A549 (cell line): ENCODE data around the gene TMEM61.

Experiments used
- BHLHE40 ChIP-seq: IDR thresholded peaks from 2 replicates; pipeline ENCODE4 v1.6.1; 2012; ENCODE audit warnings: low read depth, low read length, inconsistent platforms
- CEBPB ChIP-seq, 2 experiments: fragments of >200 bp in 1 of 2; sonication (Bioruptor Twin) in 1 of 2; formaldehyde crosslinking in 1 of 2; IDR thresholded peaks; 2 replicates each; pipeline ENCODE4 v1.6.1; 2012 to 2016
- KDM1A ChIP-seq: fragments of 200-600 bp; sonication (generic); IDR thresholded peaks from 2 replicates; pipeline ENCODE4 v1.6.1; 2016; ENCODE audit warnings: low read depth, mild to moderate bottlenecking
- MYC ChIP-seq: IDR thresholded peaks from 2 replicates; pipeline ENCODE4 v1.6.1; 2012; ENCODE audit warnings: mild to moderate bottlenecking, inconsistent platforms, low read length, improper control_type of control experiment, borderline replicate concordance
- POLR2A ChIP-seq: IDR thresholded peaks from 2 replicates; pipeline ENCODE4 v1.6.1; 2012; ENCODE audit warnings: mild to moderate bottlenecking, low read length
- SREBF2 ChIP-seq: fragments of 450-650 bp; IDR thresholded peaks from 2 replicates; pipeline ENCODE4 v1.6.1; 2014; ENCODE audit warnings: mild to moderate bottlenecking, moderate library complexity
- ZC3H11A ChIP-seq: fragments of 450-650 bp; IDR thresholded peaks from 2 replicates; pipeline ENCODE4 v1.6.1; 2014; ENCODE audit warnings: antibody characterized with exemption, mild to moderate bottlenecking
- TF ChIP-seq, protein P1 (sequence below): fragments of >200 bp; sonication (Bioruptor Twin); formaldehyde crosslinking; IDR thresholded peaks from 3 replicates; pipeline ENCODE4 v1.5.1; 2016

DNA sequence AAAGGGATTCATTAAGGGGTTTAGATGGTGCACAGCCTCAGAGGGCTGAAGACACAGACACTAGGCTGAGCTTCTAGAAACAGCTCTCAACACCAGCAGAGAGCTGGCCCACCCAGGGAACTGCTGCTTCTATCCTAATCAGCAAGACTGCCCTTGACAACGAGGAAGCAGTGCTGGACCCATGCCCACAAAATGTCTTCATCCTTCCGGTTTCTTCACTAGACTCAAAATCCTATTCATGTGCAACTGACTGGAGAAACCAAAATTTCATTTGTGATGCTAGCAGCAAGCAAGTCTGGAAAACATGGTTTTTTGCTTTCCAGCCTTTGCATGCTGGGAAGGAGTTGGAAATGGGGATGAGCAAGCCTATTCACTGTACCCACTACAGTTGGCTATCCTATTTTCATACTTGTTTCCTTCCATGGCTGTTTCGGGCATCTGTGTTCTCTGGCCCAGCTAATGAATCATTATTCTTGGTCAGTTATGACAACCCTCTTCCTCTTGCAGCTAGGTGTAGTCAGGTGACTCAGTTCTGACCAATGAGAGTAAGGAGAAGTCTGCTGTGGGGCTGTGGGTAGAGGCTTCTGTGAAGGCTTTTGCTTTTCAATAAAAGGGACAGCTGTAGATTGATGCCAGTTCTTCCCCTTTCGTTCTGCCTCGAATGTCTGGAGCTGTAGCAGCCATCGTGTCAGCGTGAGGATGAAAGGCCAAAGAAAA, 14.6 kb upstream of the TMEM61 start:
- no peak for TF ChIP-seq KDM1A
- no peak for TF ChIP-seq POLR2A
- TF ChIP-seq MYC = no peak
- TF ChIP-seq, protein P1, sequence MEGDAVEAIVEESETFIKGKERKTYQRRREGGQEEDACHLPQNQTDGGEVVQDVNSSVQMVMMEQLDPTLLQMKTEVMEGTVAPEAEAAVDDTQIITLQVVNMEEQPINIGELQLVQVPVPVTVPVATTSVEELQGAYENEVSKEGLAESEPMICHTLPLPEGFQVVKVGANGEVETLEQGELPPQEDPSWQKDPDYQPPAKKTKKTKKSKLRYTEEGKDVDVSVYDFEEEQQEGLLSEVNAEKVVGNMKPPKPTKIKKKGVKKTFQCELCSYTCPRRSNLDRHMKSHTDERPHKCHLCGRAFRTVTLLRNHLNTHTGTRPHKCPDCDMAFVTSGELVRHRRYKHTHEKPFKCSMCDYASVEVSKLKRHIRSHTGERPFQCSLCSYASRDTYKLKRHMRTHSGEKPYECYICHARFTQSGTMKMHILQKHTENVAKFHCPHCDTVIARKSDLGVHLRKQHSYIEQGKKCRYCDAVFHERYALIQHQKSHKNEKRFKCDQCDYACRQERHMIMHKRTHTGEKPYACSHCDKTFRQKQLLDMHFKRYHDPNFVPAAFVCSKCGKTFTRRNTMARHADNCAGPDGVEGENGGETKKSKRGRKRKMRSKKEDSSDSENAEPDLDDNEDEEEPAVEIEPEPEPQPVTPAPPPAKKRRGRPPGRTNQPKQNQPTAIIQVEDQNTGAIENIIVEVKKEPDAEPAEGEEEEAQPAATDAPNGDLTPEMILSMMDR = no peak
- no peak for TF ChIP-seq CEBPB (IDR thresholded peaks at IDR 0.05)
- TF ChIP-seq SREBF2 = no peak
- no peak for TF ChIP-seq BHLHE40
- TF ChIP-seq ZC3H11A = no peak
